Effector memory CD8-positive, alpha-beta T cell (primary cell): ENCODE data around the gene DIPK1A.
A peak's percentile ranks its signal among the peaks of the same experiment; 100 is the strongest.

Source experiments
- ATAC-seq: fragments of 150-1000 bp; cut with Tn5 transposase; replicated peaks from 2 replicates; pipeline ENCODE4 v1.10.0; 2021; ENCODE audit warnings: mild to moderate bottlenecking, moderate library complexity
- DNase-seq, 3 experiments: peaks; one replicate each; pipeline ENCODE4 v3.0.0; 2021
- H3K27ac Mint-ChIP-seq, 2 donors: one replicate each; pipeline ENCODE4 v1.8.0; 2022; ENCODE audit warnings: mild to moderate bottlenecking in 2 of 2, mixed read lengths in 2 of 2, moderate library complexity in 2 of 2
- H3K27me3 Mint-ChIP-seq, 2 donors: one replicate each; pipeline ENCODE4 v1.8.0; 2022; ENCODE audit warnings: mixed read lengths in 2 of 2
- H3K36me3 Mint-ChIP-seq: one replicate; pipeline ENCODE4 v1.8.0; 2022; ENCODE audit warnings: mild to moderate bottlenecking, moderate library complexity, mixed read lengths; ENCODE audit not compliant: insufficient read depth
- H3K4me1 Mint-ChIP-seq, 2 donors: one replicate each; pipeline ENCODE4 v1.8.0; 2022; ENCODE audit warnings: low read depth in 2 of 2, mixed read lengths in 2 of 2
- H3K4me3 Mint-ChIP-seq, 2 donors: one replicate each; pipeline ENCODE4 v1.8.0; 2022; ENCODE audit warnings: mild to moderate bottlenecking in 2 of 2, mixed read lengths in 2 of 2, moderate library complexity in 2 of 2
- H3K9me3 Mint-ChIP-seq, 2 donors: one replicate each; pipeline ENCODE4 v1.8.0; 2022; ENCODE audit warnings: mixed read lengths in 2 of 2

The DIPK1A gene

GRCh38 chr1:92820024-92820423, 141.2 kb downstream of the DIPK1A start:
- H3K27me3 Mint-ChIP-seq = peaks cover 6 to 23% of the 10 kb centered on the region in 2 donors
- ATAC-seq (no peak), DNase-seq (no peak)
- no peaks in the 10 kb centered on the region for H3K36me3 Mint-ChIP-seq
- H3K27ac Mint-ChIP-seq = no peak overlapping the region
- H3K4me1 Mint-ChIP-seq = peaks cover 0 to 3% of the 10 kb centered on the region in 2 donors
- no peaks in the 10 kb centered on the region for H3K9me3 Mint-ChIP-seq
- H3K4me3 Mint-ChIP-seq = no peak overlapping the region

DNA sequence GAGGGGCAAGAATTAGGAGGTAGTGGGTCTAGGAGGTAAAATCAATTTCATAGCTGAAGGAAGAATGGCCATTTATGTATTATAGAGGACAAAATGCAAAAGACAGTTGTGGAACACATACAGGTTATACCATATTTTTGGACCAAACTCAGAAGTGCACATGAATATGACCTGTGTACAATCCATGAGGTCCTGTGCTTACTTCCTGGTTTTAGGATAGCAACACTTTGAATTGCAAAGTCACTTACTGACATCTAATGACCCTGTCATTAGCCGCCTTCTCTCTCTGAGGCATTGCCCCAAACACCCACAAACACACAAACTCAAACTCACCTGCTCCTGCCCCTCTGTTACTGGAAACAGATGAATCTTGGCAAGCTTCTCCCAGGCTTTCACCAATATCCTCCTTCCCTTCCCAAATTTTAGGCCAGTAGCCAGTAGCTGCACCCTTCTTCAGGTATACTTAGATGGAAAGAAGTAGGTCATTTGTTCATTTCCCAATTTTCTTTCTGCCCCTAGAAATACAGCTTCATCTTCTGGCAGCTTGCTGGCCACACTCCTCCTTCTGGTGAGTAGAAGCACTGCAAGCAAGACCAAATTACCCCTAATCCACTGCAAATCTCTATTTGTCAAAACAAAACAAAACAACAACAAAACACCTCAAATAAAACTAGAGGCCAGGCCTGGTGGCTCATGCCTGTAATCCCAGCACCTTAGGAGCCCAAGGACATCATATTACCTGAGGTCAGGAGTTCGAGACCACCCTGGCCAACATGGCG, 143.1 kb downstream of the DIPK1A start:
- peak; percentile 56 for ATAC-seq
- no peaks in the 10 kb centered on the region for H3K36me3 Mint-ChIP-seq
- no peak overlapping the region for H3K27ac Mint-ChIP-seq

DNA sequence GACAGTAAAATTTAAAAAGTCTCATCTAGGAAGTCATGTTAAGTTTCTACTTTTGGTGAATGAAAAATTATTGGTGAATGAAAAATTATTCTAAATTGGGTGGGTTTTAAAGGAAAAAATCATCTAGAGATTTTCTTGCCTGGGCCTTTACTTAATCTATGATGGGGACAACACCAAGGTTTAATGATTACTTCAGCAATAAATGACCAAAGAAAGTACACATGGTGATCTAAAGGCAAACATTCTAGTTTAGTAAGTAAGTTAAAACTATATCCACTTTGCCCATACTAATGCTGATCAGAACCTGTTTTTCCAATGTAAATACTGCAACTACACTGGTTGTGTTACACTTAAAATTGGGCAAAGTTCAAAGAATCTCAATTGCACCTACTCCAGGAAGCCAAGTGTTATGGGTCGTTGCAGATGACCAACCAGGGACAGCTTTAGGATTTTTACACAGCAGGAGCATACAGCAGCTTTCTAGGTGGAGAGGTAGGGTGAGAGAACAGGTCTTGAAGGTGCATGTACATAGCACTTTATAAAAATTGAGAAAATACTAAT, 144.0 kb downstream of the DIPK1A start:
- H3K27ac Mint-ChIP-seq = no peak overlapping the region
- ATAC-seq (no peak), DNase-seq (no peak)
- no peaks in the 10 kb centered on the region for H3K36me3 Mint-ChIP-seq
- H3K27me3 Mint-ChIP-seq = peaks cover 6 to 28% of the 10 kb centered on the region in 2 donors
- peaks cover 0 to 3% of the 10 kb centered on the region in 2 donors for H3K4me1 Mint-ChIP-seq
- no peak overlapping the region for H3K4me3 Mint-ChIP-seq
- no peaks in the 10 kb centered on the region for H3K9me3 Mint-ChIP-seq

More for the DNA sequence above, 143.1 kb downstream of the DIPK1A start:
- Mint-ChIP-seq H3K27me3 (peaks cover 6 to 23% of the 10 kb centered on the region in 2 donors), H3K9me3 (no peaks in the 10 kb centered on the region), H3K4me1 (peaks cover 0 to 3% of the 10 kb centered on the region in 2 donors), H3K4me3 (no peak overlapping the region)
- peak in 2 of 3 experiments; percentile 18 to 37 for DNase-seq

GRCh38 chr1:92816732-92817131, 144.5 kb downstream of the DIPK1A start:
- no peak for ATAC-seq
- H3K27ac Mint-ChIP-seq = peak overlapping the region in 1 of 2 donors; percentile 5
- H3K27me3 Mint-ChIP-seq = peaks cover 6 to 33% of the 10 kb centered on the region in 2 donors
- H3K4me3 Mint-ChIP-seq = no peak overlapping the region
- peaks cover 0 to 3% of the 10 kb centered on the region in 2 donors for H3K4me1 Mint-ChIP-seq
- H3K36me3 Mint-ChIP-seq = no peaks in the 10 kb centered on the region
- DNase-seq = no peak
- H3K9me3 Mint-ChIP-seq = no peaks in the 10 kb centered on the region

DNA sequence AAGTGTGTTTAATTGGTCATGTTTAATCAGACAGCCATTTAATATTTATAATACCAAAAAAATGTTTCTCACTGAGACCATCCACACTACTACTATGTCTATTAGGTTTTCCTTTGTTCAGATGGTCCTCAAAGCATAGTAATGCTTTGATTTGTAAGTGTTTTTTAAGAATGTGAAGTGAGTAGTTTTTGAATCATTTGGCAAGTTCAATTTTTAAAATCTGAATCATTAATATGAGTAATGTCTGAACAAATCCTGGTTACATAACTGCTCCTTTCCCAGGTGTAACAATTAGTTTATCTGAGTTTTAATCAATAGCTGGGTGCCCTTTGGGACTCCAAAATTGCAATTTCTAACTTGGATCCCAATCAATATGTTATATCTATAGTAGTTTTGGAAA, 152.9 kb downstream of the DIPK1A start:
- Mint-ChIP-seq H3K9me3 (no peaks in the 10 kb centered on the region), H3K4me1 (peaks cover 0 to 4% of the 10 kb centered on the region in 2 donors), H3K27ac (no peak overlapping the region), H3K27me3 (peaks cover 11 to 24% of the 10 kb centered on the region in 2 donors), H3K36me3 (no peaks in the 10 kb centered on the region), H3K4me3 (no peak overlapping the region)
- DNase-seq = no peak
- no peak for ATAC-seq

DNA sequence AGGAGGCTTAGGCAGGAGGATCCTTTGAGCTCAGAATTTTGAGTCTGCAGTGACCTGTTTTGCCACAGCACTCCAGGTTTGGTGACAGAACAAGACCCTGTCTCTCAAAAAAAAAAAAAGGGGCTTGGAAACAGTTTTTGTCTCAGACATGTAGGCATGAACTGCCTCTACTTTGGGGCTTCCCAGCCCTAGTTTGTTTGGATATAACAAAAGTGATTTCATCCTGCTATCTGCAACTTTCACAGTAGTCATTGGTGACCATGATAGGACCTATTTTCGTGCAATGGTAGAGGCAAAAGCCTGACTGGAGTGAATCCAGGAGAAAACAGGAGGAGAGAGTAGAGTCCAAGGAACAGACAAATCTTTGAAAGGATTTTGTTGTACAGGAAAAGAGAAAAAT, 156.0 kb downstream of the DIPK1A start:
- DNase-seq = no peak
- Mint-ChIP-seq H3K27me3 (peaks cover 6 to 9% of the 10 kb centered on the region in 2 donors), H3K27ac (no peak overlapping the region), H3K9me3 (no peaks in the 10 kb centered on the region), H3K4me3 (no peak overlapping the region), H3K4me1 (peaks cover 0 to 4% of the 10 kb centered on the region in 2 donors), H3K36me3 (no peaks in the 10 kb centered on the region)
- ATAC-seq = no peak

GRCh38 chr1:92804721-92805201, 156.5 kb downstream of the DIPK1A start:
- ATAC-seq (peak; percentile 64), DNase-seq (no peak)
- Mint-ChIP-seq H3K27me3 (peaks cover 6 to 9% of the 10 kb centered on the region in 2 donors), H3K9me3 (no peaks in the 10 kb centered on the region), H3K27ac (no peak overlapping the region), H3K4me1 (peaks cover 0 to 4% of the 10 kb centered on the region in 2 donors), H3K4me3 (no peak overlapping the region), H3K36me3 (no peaks in the 10 kb centered on the region)

GRCh38 chr1:92803140-92803887, 157.9 kb downstream of the DIPK1A start:
- no peak overlapping the region for H3K27ac Mint-ChIP-seq
- DNase-seq (no peak), ATAC-seq (no peak)
- no peaks in the 10 kb centered on the region for H3K9me3 Mint-ChIP-seq
- H3K4me1 Mint-ChIP-seq = peaks cover 0 to 4% of the 10 kb centered on the region in 2 donors
- peaks cover 6 to 9% of the 10 kb centered on the region in 2 donors for H3K27me3 Mint-ChIP-seq
- no peak overlapping the region for H3K4me3 Mint-ChIP-seq
- H3K36me3 Mint-ChIP-seq = no peaks in the 10 kb centered on the region

DNA sequence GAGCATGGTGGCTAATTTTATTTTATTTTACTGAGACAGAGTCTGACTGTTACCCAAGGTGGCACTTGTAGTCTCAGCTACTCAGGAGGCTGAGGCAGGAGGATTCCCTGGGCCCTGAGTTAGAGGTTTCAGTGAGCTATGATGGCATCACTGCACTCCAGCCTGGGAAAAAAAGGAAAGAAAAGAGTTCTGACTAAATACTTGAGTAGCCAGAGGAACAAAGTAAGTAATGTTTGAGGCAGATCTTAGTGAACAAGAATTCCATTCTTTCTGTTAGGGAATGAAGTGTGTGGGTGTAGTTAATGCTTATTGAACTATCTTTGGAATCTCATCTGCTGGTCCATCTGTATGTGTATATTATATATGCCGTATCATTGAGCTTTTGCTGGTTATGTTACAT, 163.3 kb downstream of the DIPK1A start:
- Mint-ChIP-seq H3K4me1 (no peaks in the 10 kb centered on the region), H3K27ac (no peak overlapping the region), H3K9me3 (no peaks in the 10 kb centered on the region), H3K27me3 (peaks cover 24 to 49% of the 10 kb centered on the region in 2 donors), H3K36me3 (no peaks in the 10 kb centered on the region), H3K4me3 (no peak overlapping the region)
- no peak for ATAC-seq
- DNase-seq = no peak

DNA sequence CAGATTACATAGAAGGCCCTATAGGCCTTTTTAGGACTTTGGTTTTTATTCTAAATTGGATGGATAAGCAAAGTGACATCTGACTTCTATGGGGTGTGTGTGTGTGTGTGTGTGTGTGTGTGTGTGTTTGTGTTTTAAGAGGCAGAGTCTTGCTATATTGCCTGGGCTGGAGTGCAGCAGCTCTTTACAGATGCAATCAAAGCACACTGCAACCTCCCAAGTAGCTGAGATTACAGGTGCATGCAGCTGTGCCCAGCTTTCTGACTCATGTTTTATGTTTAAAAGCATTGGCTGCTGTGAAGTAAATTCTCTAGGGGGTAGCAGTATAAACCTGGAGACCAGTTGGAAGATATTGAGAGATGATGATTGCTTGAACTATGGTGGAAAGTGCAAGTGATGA, 164.0 kb downstream of the DIPK1A start:
- Mint-ChIP-seq H3K4me1 (no peaks in the 10 kb centered on the region), H3K36me3 (no peaks in the 10 kb centered on the region), H3K4me3 (no peak overlapping the region), H3K27ac (no peak overlapping the region), H3K27me3 (peaks cover 30 to 51% of the 10 kb centered on the region in 2 donors), H3K9me3 (no peaks in the 10 kb centered on the region)
- DNase-seq = no peak
- no peak for ATAC-seq

DNA sequence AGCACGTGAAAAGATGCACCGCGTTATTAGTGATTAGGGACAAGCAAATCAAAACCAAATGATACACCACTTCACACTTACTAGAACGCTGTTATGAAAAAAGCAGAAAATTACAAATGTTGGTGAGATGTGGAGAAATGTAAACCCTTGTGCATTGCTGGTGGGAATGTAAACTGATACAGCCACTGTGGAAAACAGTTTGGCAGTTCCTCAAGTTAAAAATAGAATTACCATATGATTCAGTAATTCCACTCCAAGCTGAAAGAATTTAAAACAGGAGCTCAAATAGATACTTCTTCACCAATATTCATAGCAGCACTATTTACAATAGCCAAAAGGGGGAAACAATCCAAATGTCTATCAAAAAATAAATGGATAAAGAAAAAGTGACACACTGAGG, 166.1 kb downstream of the DIPK1A start:
- Mint-ChIP-seq H3K27me3 (peaks cover 33 to 61% of the 10 kb centered on the region in 2 donors), H3K4me3 (no peak overlapping the region)

GRCh38 chr1:92792340-92792782, 168.9 kb downstream of the DIPK1A start:
- ATAC-seq (no peak), DNase-seq (no peak)
- no peak overlapping the region for H3K27ac Mint-ChIP-seq
- peaks cover 28 to 65% of the 10 kb centered on the region in 2 donors for H3K27me3 Mint-ChIP-seq
- H3K9me3 Mint-ChIP-seq = no peaks in the 10 kb centered on the region
- H3K36me3 Mint-ChIP-seq = no peaks in the 10 kb centered on the region
- H3K4me3 Mint-ChIP-seq = no peak overlapping the region
- no peaks in the 10 kb centered on the region for H3K4me1 Mint-ChIP-seq

More for the DNA sequence above, 166.1 kb downstream of the DIPK1A start:
- ATAC-seq = no peak
- H3K9me3 Mint-ChIP-seq = no peaks in the 10 kb centered on the region
- no peaks in the 10 kb centered on the region for H3K4me1 Mint-ChIP-seq
- no peak for DNase-seq
- H3K27ac Mint-ChIP-seq = no peak overlapping the region
- no peaks in the 10 kb centered on the region for H3K36me3 Mint-ChIP-seq
